HEK293 (cell line): ENCODE results near the gene SOS2.

Experiments
- CTCF ChIP-seq: fragments of 450-650 bp; formaldehyde crosslinking; IDR thresholded peaks from 2 replicates; pipeline ENCODE4 v1.5.1; 2016; ENCODE audit warnings: missing biosample characterization, missing genetic modification characterization
- REST ChIP-seq: fragments of 450-650 bp; formaldehyde crosslinking; IDR thresholded peaks from 2 replicates; pipeline ENCODE4 v1.5.1; 2016; ENCODE audit warnings: missing biosample characterization, missing genetic modification characterization
- ZNF24 ChIP-seq: fragments of 450-650 bp; formaldehyde crosslinking; IDR thresholded peaks from 2 replicates; pipeline ENCODE4 v1.5.1; 2016; ENCODE audit warnings: missing biosample characterization, missing genetic modification characterization
- ZNF324 ChIP-seq: fragments of 450-650 bp; formaldehyde crosslinking; IDR thresholded peaks from 2 replicates; pipeline ENCODE4 v1.5.1; 2016; ENCODE audit warnings: missing biosample characterization, missing genetic modification characterization

GRCh38 chr14:50215416-50215815 lies 16.0 kb downstream of the SOS2 start:
- TF ChIP-seq CTCF (tag by site-specific recombination) (no peak), REST (no peak), ZNF24 (tag by site-specific recombination) (no peak), ZNF324 (no peak)
